HG03175 (cell line): ENCODE results near the gene PFN4.

Experiments used
- ATAC-seq: cut with Tn5 transposase; IDR thresholded peaks from one replicate; pipeline ENCODE4 v1.9.1; 2021; ENCODE audit warnings: mild to moderate bottlenecking, moderate library complexity; ENCODE audit not compliant: unreplicated experiment

PFN4 gene

DNA sequence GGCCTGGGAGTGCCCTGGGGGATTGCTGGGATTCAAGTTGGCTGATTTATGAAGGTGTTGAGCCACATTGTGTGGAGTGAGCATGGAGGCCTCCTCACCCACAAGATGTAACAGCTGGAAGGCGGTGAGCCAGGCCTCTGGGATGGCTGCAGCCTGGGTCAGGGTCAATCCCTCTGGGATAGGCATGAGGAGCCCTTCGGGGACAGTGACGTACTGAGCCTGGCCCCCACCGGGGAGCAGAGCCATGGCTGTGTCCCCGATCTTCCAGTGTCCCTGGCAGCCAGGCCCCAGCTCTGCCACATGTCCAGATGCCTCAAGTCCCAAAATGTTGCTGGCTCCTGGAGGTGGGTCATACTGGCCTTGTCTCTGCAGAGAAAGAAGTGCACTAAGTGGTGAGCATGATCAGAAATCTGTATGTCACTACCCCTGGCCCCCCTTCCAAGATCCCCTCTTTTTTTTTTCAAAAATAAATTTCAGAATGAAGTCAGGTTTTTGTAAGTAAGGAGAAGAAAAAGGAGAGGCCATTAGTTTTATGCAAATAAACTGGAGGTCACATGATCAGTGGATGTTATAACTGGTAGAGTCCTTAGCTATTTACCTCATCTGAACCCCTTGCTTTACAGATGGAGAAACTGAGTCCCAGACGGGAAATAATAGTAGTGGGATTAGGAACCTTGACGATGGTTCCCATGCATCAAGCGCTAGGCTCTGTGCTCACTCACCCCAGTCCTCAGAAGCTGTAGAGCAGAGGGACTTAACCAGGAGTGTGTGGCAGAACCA, 40.2 kb downstream of the PFN4 start:
- no peak for ATAC-seq

DNA sequence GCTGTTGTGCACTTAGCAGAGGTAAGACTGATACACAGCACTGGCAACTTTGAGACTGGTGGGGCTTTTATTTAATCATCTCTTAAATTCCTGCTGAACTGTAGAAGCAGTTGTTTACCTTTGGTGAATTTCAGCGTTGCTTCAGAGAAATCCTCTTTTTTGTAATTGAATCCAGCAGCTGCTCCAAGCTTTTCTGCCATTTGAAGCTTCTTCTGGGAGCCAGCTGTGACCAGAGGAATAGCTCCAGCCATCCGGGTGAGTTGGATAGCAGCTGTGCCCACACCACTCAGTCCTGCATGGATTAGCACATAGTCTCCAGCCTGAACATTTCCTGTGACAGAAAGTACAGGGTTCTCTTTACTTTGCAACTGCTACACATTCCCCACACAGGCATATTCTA, 42.4 kb downstream of the PFN4 start:
- ATAC-seq = no peak

DNA sequence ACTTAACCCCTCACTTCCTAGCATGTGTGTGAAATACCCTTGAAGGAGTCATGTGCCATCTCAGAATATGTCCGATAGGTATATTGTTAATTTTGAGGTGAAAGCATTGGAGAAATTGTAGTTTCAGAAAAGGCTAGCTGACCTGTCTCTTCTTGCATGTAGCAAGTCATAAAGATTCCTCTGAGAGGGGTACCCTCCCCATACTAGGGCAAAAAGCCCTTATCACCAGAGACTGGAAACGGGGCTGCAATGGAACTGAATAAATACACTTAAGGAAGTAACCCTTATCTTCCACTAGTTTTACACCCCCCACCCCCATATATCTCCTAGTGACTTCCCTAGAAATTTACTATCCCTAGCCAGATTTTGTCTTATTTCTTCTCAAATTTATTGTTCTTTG, 45.3 kb downstream of the PFN4 start:
- ATAC-seq = no peak

DNA sequence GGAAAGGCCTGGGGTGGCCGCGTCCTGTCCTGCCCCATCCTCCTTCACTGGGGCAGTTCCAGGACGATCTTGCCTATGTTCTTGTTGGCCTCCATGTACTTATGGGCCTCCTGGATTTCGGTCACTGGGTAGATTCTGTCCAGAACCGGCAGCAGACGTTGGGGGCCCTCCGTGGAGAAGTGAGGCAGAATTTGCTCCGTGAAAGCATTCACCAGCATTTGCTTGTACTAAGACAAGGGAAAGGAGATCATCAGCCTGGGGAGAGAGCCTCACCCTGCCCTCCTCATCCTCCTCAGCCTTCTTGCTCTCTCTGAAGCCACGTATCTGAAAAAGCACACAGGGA, 45.6 kb downstream of the PFN4 start:
- no peak for ATAC-seq

DNA sequence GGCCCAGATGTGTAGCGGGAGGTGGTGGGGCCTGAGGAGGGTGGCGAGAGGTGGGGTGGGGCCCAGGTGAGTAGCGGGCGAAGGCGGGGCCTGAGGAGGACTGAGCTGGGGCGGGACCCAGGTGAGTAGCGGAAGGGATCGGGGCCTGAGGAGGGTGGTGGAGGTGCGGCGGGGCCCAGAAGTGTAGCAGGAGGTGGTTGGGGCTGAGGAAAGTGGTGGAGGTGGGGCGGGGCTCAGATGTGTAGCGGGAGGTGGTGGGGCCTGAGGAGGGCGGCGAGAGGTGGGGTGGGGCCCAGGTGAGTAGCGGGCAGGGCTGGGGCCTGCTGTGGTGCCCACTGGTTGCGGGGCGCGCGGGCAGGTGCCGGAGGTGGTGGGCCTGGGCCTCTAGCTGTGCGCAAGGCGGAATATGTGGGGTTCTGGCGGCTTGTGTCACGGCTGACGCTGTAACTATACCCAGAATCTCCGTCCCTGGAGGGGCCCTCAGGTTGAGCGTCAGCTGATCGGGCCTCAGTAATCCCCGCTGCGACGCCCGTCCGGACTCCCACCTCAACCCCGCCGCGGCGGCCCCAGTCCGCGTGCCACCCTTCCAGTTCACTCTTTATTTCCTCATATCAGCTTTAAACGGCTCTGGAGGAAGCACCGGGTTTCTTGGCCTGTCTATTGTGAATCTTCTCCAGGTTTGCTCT, 46.1 kb downstream of the PFN4 start:
- ATAC-seq = peak; percentile 7

DNA sequence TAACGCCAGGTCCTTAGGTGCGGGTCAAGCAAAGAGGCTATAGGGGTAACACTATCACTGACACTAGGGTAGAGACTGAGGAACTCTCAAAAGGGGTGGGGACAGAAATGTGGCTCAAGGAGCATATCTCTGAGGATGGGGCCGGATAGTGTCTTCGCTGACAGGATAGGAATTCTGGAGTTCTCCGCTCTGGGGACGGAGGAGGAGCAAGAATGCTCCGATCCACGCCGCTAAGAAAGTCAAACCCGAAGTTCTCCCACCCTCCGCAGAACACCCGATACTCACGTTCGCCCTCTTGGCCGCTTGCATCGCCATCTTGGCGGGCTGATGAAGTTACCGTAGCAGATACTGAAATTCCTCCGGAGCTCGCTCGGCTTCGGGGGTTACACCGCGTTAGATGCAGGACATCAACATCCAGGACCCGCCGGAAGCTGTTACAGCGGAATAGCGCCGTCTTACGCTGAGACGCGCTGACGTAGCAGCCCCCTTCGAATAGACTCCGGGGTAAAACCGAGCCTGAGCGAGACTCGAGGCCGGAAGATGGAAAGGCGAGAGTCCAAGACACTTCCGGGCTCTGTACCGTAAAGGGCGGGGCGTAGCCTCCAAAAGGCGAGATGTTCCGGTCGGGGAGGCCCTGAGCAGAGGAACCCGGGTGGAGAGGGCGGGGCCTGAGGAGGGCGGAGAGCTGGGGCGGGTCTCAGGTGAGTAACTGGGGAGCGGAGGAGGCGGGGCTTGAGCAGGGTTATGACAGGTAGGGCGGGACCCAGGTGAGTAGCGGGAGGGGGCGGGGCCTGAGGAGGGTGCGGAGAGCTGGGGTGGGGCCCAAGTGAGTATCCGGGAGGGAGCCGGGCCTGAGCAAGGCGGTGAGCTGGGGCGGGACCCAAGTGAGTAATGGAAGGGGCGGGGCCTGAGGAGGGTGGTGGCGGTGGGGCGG, 47.0 kb downstream of the PFN4 start, which contains the start of gene SF3B6:
Gene SF3B6 (minus strand): TSS at position 412 of the 934 bp plus-strand sequence. CDS start 97 bp downstream, at position 315.
- peak; percentile 94 for ATAC-seq

DNA sequence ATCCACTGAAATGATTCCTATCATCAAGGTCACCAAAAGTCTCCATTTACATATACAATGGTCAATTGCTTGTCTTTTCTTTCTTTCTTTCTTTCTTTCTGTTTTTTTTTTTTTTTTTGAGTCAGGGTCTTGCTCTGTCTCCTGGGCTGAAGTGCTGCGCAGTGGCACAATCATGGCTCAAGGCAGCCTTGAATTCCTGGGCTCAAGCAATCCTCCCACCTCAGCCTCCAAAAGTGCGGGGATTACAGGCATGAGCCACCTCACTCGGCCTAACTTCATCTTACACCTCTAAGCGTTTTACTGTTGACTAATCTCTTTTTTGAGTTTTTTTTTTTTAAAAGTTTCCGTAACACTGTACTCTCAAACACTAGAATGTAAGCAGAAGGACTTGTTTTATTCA, 47.9 kb downstream of the PFN4 start:
- ATAC-seq = no peak

DNA sequence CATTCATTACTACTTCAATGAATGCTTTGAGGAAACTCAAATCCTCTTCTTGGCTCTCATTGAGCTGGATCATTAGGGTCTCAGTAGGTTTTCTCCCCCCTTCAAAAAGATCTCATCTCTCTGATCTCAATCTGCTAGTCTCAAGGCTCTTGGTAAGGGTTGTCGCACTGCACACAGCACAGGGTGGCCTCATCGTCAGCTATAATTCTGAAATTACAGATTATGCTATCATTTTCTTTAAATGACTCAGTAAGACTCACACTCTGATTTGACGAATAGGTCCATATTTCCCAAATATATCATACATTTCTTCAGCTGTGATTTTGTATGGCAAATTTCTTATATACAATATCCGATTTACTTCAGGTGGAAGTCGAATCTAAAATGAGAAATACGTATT, 49.3 kb downstream of the PFN4 start:
- no peak for ATAC-seq

DNA sequence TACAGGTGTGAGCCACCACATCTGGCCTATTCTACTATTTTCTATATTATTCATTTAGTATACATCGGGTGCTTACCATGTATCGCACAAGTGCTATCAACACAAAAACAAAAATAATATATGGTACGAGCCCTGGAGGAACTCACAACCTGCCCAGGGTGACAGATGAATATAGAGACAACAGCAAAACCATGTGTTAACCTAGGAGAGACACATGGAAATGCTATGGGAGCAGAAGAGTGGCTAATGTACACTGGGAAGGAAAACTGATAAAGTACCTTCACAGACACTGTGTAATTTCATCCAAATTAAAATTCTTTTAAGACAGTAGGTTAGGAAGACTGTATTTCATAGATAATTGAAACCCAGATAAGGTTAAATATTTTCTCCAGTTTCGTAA, 50.9 kb downstream of the PFN4 start:
- ATAC-seq = no peak

DNA sequence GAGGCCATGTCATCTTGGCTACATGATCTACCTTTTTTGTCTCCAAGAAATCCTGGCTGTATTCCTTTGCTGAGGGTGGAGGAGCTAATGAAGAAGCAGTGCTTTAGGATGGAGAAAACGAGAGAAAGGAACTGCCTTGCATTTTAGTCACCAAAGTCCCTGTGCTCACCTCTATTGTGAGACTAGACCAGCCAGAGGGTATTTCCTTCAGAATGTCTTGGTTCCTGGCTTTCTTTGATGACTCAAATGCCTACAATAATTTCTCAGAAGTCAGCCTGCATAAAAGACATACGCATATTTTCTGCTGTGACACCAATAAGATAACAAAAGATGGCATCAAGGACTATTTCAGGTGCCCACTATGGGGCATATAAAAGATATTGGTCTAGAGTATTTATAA, 57.8 kb downstream of the PFN4 start:
- ATAC-seq = no peak
